ENCODE measurements around the gene GNAI3.

GNAI3 gene

GRCh38 chr1:109523706-109524105 lies 24.7 kb upstream of the GNAI3 start:
- Histone ChIP-seq H3K4me3 (ENCODE audit: low read depth in 1 of 5, low read length in 5 of 5) (no peak overlapping the region), H3K9ac (ENCODE audit: low read length in 5 of 5) (no peak overlapping the region), H3K36me3 (ENCODE audit: control insufficient read depth in 5 of 5, insufficient read depth in 5 of 5, low read length in 5 of 5) (no peaks in the 10 kb centered on the region), H3K27ac (ENCODE audit: low read depth, low read length) (no peak overlapping the region), H3K27me3 (ENCODE audit: control insufficient read depth in 5 of 5, insufficient read depth in 4 of 5, low read length in 5 of 5) (no peaks in the 10 kb centered on the region), H3K9me3 (ENCODE audit: control insufficient read depth in 5 of 5, low read length in 5 of 5) (no peaks in the 10 kb centered on the region), H3K4me1 (ENCODE audit: control insufficient read depth in 5 of 5, insufficient read depth in 5 of 5, low read length in 5 of 5) (peaks cover 2 to 23% (median 16%) of the 10 kb centered on the region in 5 donors)

- Histone ChIP-seq H3K4me1 (ENCODE audit: control insufficient read depth in 5 of 5, insufficient read depth in 5 of 5, low read length in 5 of 5) (peaks cover 1 to 18% (median 13%) of the 10 kb centered on the region in 5 donors), H3K9ac (ENCODE audit: low read length in 5 of 5) (no peak overlapping the region), H3K36me3 (ENCODE audit: control insufficient read depth in 5 of 5, insufficient read depth in 5 of 5, low read length in 5 of 5) (no peaks in the 10 kb centered on the region), H3K4me3 (ENCODE audit: low read depth in 1 of 5, low read length in 5 of 5) (no peak overlapping the region), H3K27me3 (ENCODE audit: control insufficient read depth in 5 of 5, insufficient read depth in 4 of 5, low read length in 5 of 5) (no peaks in the 10 kb centered on the region), H3K27ac (ENCODE audit: low read depth, low read length) (no peak overlapping the region), H3K9me3 (ENCODE audit: control insufficient read depth in 5 of 5, low read length in 5 of 5) (no peaks in the 10 kb centered on the region)
Measured at GRCh38 chr1:109527098-109527811, 21.2 kb upstream of the GNAI3 start.

GRCh38 chr1:109527846-109528695 lies 20.3 kb upstream of the GNAI3 start:
- H3K9ac ChIP-seq (ENCODE audit: low read length in 5 of 5): no peak overlapping the region
- H3K36me3 ChIP-seq (ENCODE audit: control insufficient read depth in 5 of 5, insufficient read depth in 5 of 5, low read length in 5 of 5): no peaks in the 10 kb centered on the region
- H3K27ac ChIP-seq (ENCODE audit: low read depth, low read length): no peak overlapping the region
- no peaks in the 10 kb centered on the region for H3K9me3 ChIP-seq (ENCODE audit: control insufficient read depth in 5 of 5, low read length in 5 of 5)
- H3K4me3 ChIP-seq (ENCODE audit: low read depth in 1 of 5, low read length in 5 of 5): no peak overlapping the region
- peaks cover 1 to 24% (median 19%) of the 10 kb centered on the region in 5 donors for H3K4me1 ChIP-seq (ENCODE audit: control insufficient read depth in 5 of 5, insufficient read depth in 5 of 5, low read length in 5 of 5)
- no peaks in the 10 kb centered on the region for H3K27me3 ChIP-seq (ENCODE audit: control insufficient read depth in 5 of 5, insufficient read depth in 4 of 5, low read length in 5 of 5)

GRCh38 chr1:109528712-109529111 lies 19.7 kb upstream of the GNAI3 start:
- Histone ChIP-seq H3K4me3 (ENCODE audit: low read depth in 1 of 5, low read length in 5 of 5) (no peak overlapping the region), H3K9ac (ENCODE audit: low read length in 5 of 5) (no peak overlapping the region), H3K4me1 (ENCODE audit: control insufficient read depth in 5 of 5, insufficient read depth in 5 of 5, low read length in 5 of 5) (peaks cover 1 to 24% (median 19%) of the 10 kb centered on the region in 5 donors), H3K27me3 (ENCODE audit: control insufficient read depth in 5 of 5, insufficient read depth in 4 of 5, low read length in 5 of 5) (no peaks in the 10 kb centered on the region), H3K27ac (ENCODE audit: low read depth, low read length) (no peak overlapping the region), H3K9me3 (ENCODE audit: control insufficient read depth in 5 of 5, low read length in 5 of 5) (no peaks in the 10 kb centered on the region), H3K36me3 (ENCODE audit: control insufficient read depth in 5 of 5, insufficient read depth in 5 of 5, low read length in 5 of 5) (no peaks in the 10 kb centered on the region)

- Histone ChIP-seq H3K4me1 (ENCODE audit: control insufficient read depth in 5 of 5, insufficient read depth in 5 of 5, low read length in 5 of 5) (peaks cover 1 to 24% (median 19%) of the 10 kb centered on the region in 5 donors), H3K36me3 (ENCODE audit: control insufficient read depth in 5 of 5, insufficient read depth in 5 of 5, low read length in 5 of 5) (no peaks in the 10 kb centered on the region), H3K9ac (ENCODE audit: low read length in 5 of 5) (peak overlapping the region in 1 of 5 donors; percentile 2), H3K4me3 (ENCODE audit: low read depth in 1 of 5, low read length in 5 of 5) (no peak overlapping the region), H3K27ac (ENCODE audit: low read depth, low read length) (no peak overlapping the region), H3K9me3 (ENCODE audit: control insufficient read depth in 5 of 5, low read length in 5 of 5) (no peaks in the 10 kb centered on the region), H3K27me3 (ENCODE audit: control insufficient read depth in 5 of 5, insufficient read depth in 4 of 5, low read length in 5 of 5) (no peaks in the 10 kb centered on the region)
Measured at GRCh38 chr1:109529881-109530456, 18.4 kb upstream of the GNAI3 start.

GRCh38 chr1:109530457-109531087 lies 17.8 kb upstream of the GNAI3 start:
- Histone ChIP-seq H3K36me3 (ENCODE audit: control insufficient read depth in 5 of 5, insufficient read depth in 5 of 5, low read length in 5 of 5) (no peaks in the 10 kb centered on the region), H3K4me1 (ENCODE audit: control insufficient read depth in 5 of 5, insufficient read depth in 5 of 5, low read length in 5 of 5) (peaks cover 1 to 24% (median 19%) of the 10 kb centered on the region in 5 donors), H3K27me3 (ENCODE audit: control insufficient read depth in 5 of 5, insufficient read depth in 4 of 5, low read length in 5 of 5) (no peaks in the 10 kb centered on the region), H3K9me3 (ENCODE audit: control insufficient read depth in 5 of 5, low read length in 5 of 5) (no peaks in the 10 kb centered on the region), H3K9ac (ENCODE audit: low read length in 5 of 5) (no peak overlapping the region), H3K4me3 (ENCODE audit: low read depth in 1 of 5, low read length in 5 of 5) (no peak overlapping the region), H3K27ac (ENCODE audit: low read depth, low read length) (no peak overlapping the region)

GRCh38 chr1:109531380-109531779 lies 17.0 kb upstream of the GNAI3 start:
- no peaks in the 10 kb centered on the region for H3K27me3 ChIP-seq (ENCODE audit: control insufficient read depth in 5 of 5, insufficient read depth in 4 of 5, low read length in 5 of 5)
- no peak overlapping the region for H3K4me3 ChIP-seq (ENCODE audit: low read depth in 1 of 5, low read length in 5 of 5)
- H3K27ac ChIP-seq (ENCODE audit: low read depth, low read length): no peak overlapping the region
- no peak overlapping the region for H3K9ac ChIP-seq (ENCODE audit: low read length in 5 of 5)
- H3K9me3 ChIP-seq (ENCODE audit: control insufficient read depth in 5 of 5, low read length in 5 of 5): no peaks in the 10 kb centered on the region
- no peaks in the 10 kb centered on the region for H3K36me3 ChIP-seq (ENCODE audit: control insufficient read depth in 5 of 5, insufficient read depth in 5 of 5, low read length in 5 of 5)
- peaks cover 1 to 24% (median 19%) of the 10 kb centered on the region in 5 donors for H3K4me1 ChIP-seq (ENCODE audit: control insufficient read depth in 5 of 5, insufficient read depth in 5 of 5, low read length in 5 of 5)

GRCh38 chr1:109531826-109532364 lies 16.5 kb upstream of the GNAI3 start:
- no peak overlapping the region for H3K27ac ChIP-seq (ENCODE audit: low read depth, low read length)
- no peak overlapping the region for H3K9ac ChIP-seq (ENCODE audit: low read length in 5 of 5)
- H3K27me3 ChIP-seq (ENCODE audit: control insufficient read depth in 5 of 5, insufficient read depth in 4 of 5, low read length in 5 of 5): no peaks in the 10 kb centered on the region
- no peaks in the 10 kb centered on the region for H3K36me3 ChIP-seq (ENCODE audit: control insufficient read depth in 5 of 5, insufficient read depth in 5 of 5, low read length in 5 of 5)
- H3K4me3 ChIP-seq (ENCODE audit: low read depth in 1 of 5, low read length in 5 of 5): peak overlapping the region in 3 of 5 donors; percentile 15 to 46 (median 34)
- H3K9me3 ChIP-seq (ENCODE audit: control insufficient read depth in 5 of 5, low read length in 5 of 5): no peaks in the 10 kb centered on the region
- H3K4me1 ChIP-seq (ENCODE audit: control insufficient read depth in 5 of 5, insufficient read depth in 5 of 5, low read length in 5 of 5): peaks cover 1 to 24% (median 19%) of the 10 kb centered on the region in 5 donors

GRCh38 chr1:109532365-109533136 lies 15.9 kb upstream of the GNAI3 start:
- Histone ChIP-seq H3K4me3 (ENCODE audit: low read depth in 1 of 5, low read length in 5 of 5) (peak overlapping the region; percentile 15 to 46 (median 34)), H3K9ac (ENCODE audit: low read length in 5 of 5) (no peak overlapping the region), H3K27ac (ENCODE audit: low read depth, low read length) (no peak overlapping the region), H3K36me3 (ENCODE audit: control insufficient read depth in 5 of 5, insufficient read depth in 5 of 5, low read length in 5 of 5) (no peaks in the 10 kb centered on the region), H3K9me3 (ENCODE audit: control insufficient read depth in 5 of 5, low read length in 5 of 5) (no peaks in the 10 kb centered on the region), H3K27me3 (ENCODE audit: control insufficient read depth in 5 of 5, insufficient read depth in 4 of 5, low read length in 5 of 5) (no peaks in the 10 kb centered on the region), H3K4me1 (ENCODE audit: control insufficient read depth in 5 of 5, insufficient read depth in 5 of 5, low read length in 5 of 5) (peaks cover 1 to 24% (median 19%) of the 10 kb centered on the region in 5 donors)
